Stimulated activated CD4-positive, alpha-beta T cell treated with anti-CD3 and anti-CD28 coated beads, Interleukin-1b, Interleukin-23, amount 100 ng/mL, for 48 hours (primary cell): ENCODE data around the gene ITGA5.
A peak's percentile ranks its signal among the peaks of the same experiment; 100 is the strongest.

Experiments used
- DNase-seq: peaks from one replicate; pipeline ENCODE4 v3.0.0-alpha.2; 2020

The ITGA5 gene

DNA sequence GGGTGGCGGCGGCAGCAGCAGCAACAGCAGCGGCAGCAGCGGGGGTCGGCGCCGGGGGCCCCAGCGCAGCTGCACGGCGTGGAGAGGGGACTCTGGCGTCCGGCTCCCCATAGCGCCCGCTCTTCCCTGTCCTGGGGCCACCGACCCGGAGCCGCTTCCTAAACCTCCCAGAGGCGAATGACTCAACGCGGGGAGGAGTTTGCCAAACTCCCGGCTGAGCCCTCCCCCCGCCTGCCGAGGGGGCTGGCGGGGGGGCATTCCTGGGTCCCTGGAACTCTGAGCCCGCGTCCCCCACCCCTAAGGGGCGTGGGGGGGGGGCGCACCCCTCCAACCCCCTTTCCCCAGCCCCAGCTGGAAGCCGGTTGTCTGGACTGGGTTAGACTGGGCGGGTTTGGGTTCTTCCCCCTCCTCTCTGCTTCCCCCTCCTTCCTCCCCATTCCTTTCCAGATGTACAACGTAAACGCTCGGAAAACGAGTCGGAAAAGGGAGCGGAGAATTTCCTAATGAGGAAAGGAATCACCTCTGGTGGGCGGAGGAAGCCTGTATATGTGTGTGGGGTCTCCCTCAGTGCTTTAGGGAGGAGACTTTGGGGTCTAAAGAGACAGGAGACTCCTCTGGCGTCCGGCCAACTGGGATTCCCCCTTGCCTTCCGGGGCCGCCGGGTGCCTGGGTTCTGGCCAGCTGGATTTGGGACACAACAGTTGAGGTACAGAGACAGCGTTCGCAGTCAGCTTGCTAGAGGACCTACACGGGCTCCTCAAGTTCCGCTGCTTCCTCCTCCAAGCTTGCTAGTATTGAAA lies at the start of gene ITGA5:
ITGA5 (minus strand) TSS at position 179 of the 800 bp plus-strand sequence; CDS start at position 111, 68 bp downstream.
- peak; percentile 38 for DNase-seq

DNA sequence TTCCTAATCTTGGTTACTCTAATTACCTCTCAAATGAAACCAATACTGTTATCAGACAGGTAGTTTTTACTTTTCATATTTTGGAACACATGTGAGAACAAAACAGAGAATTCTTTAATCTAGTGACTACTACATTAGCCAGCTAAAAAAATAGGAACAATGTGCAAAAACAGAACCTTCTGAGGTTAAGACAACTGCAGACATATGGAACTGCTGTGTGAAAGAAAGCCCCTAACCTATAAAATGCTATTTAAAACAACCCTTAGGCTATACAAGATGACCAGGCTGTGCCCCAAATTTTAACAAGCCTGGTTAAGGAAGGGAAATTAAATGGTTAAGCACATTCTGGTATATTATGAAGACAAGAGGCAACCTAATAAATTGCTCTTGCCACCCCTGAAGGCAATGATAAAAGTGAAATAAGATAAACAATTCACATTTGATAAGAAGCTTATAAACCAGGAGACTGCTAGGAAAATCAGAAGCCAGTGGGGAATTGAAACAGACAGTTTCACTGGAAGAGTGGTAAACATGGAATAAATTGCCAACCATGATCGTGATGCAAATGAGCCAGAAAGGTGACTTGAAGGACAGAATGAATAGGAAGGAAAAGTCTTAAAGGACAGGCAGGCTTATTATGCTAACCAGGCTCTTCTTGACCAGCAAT lies 46.9 kb upstream of the ITGA5 start:
- no peak for DNase-seq

DNA sequence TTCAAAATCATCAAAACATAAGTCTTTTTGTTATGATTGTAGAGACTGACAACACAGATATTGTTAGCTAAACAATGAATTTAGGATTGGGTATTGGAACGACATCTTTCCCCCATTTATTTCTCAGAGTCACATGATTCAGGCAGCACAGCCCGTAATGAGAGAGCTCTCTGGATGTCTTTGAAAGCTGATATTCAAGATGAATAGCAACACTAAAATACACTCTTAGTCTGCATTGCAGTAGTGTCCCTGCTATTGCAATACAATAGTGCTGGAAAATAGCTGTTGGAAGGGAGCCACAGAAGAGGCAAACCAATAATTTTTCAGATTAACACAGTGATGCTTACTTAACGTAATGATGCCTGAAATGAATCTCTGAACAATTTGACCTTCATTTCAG lies 44.4 kb upstream of the ITGA5 start:
- DNase-seq = no peak

DNA sequence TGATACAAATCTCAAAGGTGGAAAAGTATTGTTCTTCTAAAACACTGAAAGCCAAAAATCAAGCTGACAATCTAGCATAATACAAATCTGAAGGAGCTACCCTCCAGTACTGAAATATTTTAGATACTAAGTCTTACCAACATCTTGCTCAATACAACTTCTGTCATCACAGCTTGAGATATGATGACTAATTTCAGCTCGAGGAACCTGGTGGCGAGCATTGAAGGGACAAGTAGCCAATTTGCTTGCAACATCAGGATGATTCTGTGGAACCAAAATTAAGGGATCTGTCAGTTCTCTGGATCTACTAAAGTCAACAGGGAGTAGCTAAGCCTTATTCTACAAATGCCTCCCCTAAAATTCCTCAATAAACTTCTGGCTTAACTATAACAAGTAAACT lies 44.0 kb upstream of the ITGA5 start:
- DNase-seq = no peak

DNA sequence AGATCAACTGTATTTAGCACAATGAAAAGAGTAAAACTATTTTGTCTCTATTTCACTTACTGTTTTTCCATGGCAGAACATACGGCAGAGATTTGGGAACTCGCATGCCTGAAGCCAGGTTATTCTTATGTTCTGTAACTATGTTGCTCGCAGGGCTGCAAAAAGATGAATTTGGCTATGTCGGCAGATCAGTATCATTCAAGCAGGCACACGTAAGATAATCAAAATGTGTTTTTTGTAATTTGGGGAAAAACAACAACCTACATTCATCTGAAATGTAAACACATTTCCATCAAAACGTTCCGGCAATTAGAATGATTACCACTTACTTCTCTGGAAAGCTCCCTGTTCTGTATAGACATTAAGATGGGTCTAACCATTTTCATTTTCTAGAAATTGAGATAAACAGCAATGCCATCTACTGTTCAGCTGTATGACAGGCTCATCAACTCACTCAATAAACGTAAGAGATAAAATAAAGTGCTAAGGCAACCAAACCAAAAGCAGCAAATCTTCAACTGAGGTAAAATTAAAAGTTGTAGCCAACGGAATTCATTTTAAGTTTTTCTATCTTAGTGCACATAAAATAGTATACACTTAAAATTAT lies 41.4 kb upstream of the ITGA5 start:
- DNase-seq = no peak

DNA sequence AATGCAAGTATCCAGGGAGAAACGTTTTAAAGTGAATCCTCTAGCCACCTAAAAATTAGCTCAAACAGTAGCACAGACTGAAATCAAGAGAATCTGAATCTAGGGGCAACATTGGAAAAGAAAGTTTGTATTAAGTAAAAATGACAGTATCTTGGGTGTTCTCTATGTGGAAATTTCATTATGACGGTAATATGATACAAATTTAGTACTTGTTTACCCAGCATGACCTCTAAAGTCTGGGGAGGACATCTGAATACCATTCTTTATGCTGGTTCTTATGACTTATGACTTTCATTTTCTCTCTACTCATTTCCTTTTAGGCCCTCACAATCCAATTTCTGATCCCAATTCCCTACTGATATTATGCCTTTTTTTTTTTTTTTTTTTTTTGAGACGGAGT lies 40.3 kb upstream of the ITGA5 start:
- no peak for DNase-seq

DNA sequence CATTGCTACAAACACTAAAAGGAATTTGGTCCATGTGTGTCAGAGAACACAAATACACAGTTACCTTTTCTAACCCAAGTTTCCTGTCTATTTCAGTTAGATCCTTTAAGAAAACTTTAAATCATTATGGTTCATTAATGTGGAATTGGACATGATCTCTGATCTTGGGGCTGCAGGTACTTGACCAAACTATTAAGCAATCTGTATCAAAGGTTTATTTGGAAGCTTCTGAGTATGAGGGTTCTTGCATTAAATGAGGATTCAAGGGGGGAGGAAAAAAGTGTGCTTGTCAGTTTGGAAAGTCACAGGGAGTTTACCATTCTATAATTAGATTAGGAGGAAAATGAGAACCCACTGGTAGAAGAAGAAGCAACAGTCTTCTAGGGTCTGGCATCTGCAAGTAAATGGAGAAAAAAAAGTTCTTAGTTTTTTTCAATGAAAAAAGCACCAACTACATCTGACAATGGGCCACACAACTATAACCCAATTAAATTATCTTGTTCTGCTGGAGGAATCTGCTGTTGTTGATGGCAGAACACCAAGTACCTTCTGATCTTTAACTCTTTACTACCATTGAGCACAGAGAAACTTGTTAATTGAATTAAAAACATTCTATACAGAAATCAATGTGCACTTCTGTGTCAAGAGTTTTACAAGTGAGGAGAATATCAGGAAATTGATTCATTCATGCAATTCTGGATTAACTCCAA lies 36.8 kb upstream of the ITGA5 start:
- DNase-seq = no peak

DNA sequence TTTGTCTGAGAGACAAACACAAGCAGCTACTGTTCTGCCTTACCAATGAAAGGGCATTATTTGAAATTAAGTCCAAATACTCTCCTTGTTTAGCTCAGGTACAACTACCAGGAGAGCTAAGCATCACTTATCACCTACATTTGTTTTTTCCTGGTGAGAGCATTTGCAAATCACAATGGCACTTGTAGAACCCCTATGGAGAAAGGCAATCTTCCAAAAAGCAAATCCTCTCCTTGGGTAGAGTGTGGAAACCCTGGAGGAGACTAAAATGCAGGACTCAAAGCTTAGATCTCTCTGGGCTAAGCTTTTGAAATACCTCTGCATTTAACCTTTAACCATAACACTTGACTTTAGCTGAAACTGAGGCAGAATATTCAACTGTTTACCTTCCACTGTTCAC lies 33.6 kb upstream of the ITGA5 start:
- DNase-seq = no peak

DNA sequence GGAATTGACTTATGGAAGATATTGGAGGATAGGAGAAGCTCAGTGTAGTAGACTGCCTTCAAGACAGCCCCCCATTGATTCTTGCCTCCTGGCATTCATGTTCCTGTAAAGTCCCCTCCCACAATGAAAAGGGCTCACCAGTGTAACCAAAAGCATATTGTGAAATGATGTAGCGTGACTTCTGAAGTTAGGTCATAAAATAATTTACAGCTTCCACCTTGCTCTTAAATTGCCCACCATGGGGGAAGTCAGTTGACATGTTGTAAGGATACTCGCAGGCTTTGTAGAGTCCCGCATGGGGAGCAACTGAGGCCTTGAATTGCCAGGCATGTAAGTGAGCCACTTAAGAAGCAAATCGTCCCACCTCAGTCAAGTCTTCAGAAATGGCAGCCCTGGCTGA lies 29.3 kb upstream of the ITGA5 start:
- no peak for DNase-seq

DNA sequence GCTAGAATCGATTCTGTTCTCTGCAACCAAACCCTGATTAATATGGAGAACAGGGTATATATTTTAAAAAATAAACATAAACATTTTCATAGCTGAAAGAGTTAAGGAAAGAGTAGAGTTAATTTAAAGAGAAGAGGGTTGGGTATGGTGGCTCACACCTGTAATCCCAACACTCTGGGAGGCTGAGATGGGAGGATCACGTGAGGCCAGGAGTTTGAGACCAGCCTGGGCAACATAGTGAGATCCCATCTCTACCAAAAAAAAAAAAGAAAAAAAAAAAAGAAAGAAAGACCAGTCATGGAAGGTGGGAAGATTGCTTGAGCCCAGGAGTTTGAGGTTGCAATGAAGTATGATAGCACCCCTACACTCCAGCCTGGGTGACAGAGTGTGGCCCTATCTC lies 28.9 kb upstream of the ITGA5 start:
- no peak for DNase-seq

DNA sequence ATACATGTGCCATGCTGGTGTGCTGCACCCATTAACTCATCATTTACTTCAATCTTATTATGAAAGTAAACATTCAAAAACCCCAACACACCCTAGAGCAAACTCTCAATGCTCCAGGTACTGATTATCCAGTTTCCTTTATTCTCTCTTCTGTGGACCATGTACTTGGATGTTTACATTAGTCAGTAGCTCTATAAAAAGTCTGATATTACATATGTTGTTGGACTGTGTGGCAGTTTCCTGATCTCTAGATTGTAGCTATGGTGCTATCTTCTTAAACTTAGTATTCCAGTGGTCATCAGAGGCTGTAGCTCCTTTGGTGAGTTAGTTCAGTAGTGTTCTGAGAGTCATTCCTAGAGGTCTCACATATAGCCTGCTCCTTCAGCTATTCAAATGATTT lies 25.1 kb upstream of the ITGA5 start:
- DNase-seq = no peak

DNA sequence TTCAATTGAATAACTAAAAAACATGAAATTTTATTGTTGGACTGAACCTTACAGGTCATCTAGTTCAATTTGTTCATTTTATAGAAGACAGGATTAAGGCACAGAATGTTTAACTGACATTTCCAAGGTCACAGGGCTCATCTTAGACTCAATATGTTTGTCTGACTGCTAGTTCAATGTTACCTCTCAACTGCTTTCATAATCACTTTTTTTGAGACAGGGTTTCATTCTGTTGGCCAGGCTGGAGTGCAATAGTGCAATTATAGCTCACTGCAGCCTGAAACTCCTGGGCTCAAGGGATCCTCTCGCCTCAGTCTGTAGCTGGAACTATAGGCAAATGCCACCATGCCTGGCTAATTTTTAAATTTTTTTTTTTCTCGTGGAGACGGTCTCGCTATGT lies 24.4 kb upstream of the ITGA5 start:
- DNase-seq = no peak

DNA sequence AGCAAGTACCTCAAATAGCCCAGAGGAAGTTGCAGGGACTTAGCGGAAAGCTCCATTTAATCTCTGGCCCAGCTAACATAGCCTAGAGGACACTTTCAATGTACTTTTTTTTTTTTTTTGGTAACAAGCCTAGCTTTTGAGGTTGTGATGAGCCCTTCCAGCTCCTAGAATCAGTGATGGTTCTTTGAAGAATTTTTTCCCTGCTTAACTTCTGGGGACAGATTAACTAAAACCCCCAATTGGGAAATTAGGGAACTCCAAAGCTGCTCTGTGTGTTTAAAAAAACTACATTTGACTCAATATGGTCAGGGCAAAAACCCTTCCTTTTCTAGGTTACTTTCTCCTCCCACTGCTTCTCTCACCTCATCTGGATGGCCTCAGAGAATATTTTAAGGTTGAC lies 23.9 kb upstream of the ITGA5 start:
- no peak for DNase-seq

DNA sequence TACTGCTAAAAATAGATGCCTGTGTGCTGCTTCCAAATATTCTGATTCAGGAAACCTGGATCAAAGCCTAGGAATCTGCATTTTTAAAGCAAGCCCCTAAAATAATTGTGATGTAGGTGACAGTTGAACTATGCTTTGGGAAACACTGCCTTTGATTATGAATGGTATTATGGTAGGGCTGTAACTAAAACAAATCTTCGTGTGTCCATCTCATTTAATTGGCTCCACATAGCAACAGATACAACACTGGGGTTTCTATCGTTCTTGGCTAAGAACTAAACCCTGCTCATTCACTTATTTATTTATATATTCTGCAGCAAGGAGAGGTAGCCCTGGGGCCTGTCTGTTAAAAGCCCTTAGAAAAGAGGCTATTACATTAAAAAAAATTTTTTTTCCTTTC lies 23.0 kb upstream of the ITGA5 start:
- DNase-seq = no peak

DNA sequence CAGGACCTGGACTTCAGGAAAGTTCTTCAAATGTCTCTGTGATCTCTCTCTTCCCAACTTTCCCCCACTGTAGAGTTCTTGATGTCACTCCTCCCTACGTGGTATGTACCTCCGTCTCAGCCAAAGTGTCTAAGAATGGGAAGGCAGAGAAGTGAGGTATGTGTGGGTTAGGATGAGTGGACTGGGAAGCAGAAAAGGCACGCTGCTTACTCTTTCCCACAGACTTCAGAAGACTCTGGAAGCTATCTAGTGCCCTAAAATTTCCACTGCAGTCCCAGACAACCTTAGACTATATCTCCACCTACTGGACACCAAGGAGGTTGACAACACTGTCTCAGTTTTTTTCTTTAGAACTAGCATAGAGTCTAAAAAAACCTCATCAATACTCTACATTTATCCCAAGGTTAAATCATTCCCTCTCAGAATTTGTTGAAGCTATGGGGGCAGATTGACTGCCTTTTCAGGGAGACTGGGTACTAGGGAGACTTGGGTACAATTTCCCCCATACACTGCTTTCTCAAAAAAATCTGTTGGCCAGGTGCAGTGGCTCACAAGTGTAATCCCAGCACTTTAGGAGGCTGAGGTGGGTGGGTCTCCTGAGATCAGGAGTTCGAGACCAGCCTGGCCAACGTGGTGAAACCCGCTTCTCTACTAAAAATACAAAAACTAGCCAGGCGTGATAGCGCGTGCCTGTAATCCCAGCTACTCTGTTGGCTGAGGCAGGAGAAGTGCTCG lies 20.6 kb upstream of the ITGA5 start:
- DNase-seq = no peak

DNA sequence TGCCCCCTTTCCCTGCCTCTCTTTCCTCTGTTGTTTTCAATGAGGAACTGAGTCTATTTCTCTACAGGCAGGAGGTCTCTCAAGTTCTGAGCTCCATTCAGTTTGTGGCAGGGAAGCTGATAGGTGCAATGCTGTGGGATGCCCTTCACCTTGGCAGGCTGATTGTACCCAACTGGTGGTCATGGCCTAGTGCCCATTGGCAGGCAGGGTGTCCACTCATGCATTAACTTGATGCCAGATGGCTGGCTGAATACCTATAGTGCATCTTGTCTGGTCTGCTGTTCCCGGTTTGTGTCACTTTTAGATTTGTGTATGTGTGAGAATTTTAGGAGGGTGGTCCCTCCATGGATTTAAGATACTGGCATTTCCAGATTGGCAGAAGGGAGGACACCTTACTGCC lies 20.0 kb upstream of the ITGA5 start:
- DNase-seq = no peak

DNA sequence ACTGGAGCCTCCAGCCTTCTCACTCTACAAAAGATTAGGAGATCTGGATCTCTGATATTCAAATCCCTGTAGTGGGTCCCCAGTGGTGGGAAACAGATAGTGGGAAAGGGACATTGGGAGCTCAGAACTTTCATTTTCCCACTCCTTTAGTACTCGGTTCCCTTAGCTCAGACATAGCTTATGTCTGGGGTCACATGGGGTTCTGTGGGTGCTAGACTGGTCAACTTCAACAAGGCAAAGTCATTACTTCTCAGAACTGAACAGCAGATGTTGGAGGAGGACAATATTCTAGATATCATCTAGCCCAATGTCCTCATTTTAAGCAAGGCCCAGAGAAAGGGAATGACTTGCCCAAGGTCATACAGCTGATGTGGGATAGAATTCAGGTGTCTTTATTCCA lies 19.5 kb upstream of the ITGA5 start:
- DNase-seq = no peak

DNA sequence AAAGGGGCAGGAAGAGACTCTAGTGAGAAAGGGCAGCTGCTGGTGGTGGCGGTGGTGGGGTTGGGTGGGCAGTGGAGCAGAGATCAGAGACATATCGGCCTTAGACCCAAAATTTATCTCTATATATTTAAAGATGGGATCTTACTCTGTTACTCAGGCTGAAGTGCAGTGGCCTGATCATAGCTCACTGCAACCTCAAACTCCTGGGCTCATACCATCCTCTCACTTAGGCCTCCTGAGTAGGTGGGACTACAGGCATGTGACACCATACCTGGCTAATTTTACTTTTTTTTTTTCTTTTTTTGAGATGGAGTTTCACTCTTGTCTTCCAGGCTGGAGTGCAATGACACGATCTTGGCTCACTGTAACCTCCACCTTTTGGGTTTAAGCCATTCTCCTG lies 18.6 kb upstream of the ITGA5 start:
- no peak for DNase-seq

DNA sequence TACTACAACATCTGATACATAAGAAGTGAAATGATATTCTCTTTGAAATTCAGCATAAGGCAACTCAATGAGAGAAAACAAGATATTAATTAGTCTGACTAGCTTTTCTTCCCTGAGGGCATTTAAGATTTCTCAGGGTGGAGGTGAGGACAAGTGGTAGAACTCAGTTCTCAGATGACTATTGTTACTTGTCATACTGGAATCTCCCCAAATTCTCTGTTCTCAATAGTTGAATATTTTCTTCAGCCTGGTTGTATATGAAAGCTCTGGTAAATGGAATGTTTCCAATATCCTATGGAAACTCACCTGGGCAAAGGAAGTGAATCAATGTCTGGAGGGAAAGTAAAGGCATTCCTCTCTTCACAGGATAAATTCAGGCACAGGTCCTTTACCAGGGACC lies 18.2 kb upstream of the ITGA5 start:
- DNase-seq = no peak

DNA sequence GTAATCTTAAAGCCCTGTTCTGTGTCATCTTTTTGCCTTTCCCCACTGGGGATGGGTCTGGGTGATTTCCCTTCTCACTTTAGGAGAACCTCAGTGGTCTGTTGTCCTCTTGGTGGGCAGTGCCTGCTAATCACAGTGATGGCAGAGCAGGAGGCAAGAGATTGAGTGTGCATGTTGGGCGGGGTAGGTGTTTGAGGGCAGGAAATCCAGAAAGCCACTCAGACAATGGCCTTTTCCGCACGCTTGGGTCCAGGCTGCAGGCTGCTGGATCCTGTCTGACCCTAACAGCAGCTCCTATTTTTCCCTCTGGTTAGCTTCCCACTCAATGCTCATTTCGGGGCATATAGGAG lies 13.7 kb upstream of the ITGA5 start:
- DNase-seq = no peak

DNA sequence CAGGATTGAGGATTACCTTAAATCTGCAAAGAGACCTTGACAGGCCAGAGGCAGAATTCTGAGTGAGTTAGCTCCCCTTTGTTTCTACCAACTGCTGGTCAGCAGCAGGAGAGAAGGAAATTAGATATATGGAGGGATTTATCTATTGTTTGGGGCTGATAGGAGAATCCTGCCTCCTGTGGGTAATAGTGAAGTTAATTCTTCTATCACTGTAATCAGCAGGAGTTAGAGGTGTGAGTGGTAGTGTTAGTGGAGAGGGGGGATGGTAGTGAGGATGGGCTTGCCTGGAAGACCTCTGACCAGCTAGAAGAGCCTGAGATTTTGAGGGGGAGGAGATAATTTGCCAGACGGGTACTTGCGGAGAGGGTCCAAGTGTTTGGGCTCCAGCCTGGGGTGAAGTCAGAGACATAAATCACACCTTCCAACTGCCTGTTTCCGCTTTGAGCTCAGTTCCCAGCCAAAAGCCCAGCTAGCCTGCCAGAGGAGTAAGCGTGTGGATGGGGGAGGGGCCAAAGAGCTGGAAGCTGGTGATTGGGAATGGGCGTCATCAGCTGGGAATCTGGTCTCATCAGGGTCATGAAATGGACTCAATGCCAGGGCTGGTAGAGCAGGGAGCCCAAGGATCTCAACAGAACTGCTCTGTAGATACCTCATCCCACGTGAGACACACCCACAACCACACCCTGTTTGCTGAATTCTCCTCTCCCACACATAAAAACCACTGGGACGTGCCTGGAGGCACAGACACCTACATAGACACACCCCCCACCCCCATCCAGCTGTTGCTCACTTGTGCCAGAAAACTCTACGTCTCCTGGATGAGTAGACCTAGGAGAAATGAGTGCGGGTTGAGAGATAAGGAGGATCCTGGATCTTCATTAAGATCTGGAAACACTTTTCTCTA lies 13.1 kb upstream of the ITGA5 start:
- DNase-seq = peak; percentile 44

DNA sequence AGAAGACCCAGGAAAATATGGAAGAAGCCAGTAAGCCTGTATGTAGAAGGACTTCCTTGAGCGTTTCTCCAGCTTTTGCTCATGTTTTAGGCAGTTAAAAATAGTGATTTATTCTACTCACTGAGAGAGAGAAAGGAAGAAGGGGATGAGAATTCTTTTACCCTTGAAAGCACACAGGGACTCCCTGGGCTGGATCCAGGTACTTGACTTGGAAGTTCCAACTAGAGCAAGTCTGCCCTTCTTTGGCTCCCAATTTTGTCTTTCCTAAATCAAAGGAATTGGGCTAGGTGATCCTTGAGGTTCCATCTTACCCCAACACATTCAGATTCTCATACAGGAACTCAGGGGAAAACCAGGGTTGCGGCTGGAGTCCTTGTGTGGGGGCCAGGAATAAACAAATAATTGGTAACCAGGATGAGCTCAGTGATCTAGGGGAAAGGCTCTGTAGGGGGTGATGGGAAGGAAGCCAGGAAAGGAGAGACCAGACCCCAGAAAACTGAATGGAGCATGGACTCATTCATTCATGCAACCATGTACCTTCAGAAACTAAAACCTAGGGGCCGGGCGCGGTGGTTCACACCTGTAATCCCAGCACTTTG lies 11.5 kb upstream of the ITGA5 start:
- no peak for DNase-seq
